ENCODE data around the gene CDYL2.
"Not testable (repeated sequence)": the region's sequence is repeated elsewhere in the genome, so short reads cannot be mapped to it uniquely, and the experiment has no call there.

CDYL2 gene

DNA sequence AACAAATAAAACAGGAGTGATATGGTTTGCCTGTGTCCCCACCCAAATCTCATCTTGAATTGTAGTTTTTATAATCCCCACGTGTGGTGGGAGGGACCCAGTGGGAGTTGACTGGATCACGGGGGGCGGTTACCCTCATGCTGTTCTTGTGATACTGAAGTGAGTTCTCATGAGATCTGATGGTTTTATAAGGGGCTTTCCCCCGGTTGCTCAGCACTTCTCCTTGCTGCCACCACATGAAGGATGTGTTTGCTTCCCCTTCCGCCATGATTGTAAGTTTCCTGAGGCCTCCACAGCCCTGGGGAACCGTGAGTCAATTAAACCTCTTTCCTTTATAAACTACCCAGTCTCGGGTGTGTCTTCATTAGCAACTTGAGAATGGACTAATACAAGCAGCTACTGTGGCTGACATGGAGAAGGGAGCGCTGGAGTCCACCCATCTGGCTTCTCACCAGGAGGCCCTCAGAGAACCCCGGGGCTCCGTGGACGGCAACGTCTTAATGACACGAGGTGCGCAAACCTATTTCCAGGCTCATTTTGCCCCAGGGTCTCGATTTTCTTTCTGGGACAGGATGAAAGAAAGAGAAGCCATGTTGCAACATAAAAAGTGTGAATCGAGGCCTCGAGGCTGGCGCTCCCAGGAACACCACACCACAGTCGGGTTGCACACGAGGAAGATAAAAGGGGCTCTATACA, 134.1 kb downstream of the CDYL2 start:
- DNase-seq (ENCODE audit: low read depth) = no peak

GRCh38 chr16:80669673-80670072, 134.7 kb downstream of the CDYL2 start:
- DNase-seq (ENCODE audit: low read depth) = no peak

DNA sequence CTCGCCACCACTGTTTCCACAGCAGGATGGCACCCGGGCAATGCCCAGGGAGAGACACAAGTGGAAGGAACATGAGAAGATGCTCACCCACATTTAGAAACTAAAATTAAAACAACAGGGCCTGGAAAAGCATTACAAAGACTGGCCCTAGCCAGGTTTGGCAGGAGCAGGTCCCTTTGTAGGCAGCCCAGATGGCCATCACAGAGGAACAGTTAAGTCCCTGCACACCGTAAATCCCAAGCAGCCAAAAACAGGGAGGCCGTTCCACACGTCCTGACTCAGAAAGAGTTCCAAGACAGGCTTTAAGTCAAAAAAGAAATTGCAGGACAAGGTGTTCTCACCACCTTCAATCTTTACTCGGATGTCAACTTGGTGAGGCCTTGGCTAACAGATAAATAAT, 136.5 kb downstream of the CDYL2 start:
- no peak for DNase-seq (ENCODE audit: low read depth)

DNA sequence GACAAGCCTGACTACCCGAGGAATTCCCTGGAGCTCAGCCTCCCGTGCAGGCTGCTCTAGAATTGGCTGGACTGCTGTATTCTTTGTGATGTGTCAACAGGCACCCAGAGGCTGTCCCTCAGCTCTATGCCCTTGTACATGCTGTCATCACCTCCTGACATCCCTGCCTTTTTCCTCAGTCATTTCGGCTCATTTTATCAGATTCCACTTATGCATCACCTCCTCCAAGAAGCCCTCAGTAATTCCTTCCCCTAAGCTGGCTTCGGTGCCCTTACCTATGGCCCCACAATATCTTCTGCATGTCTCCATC, 137.2 kb downstream of the CDYL2 start:
- DNase-seq (ENCODE audit: low read depth) = no peak

- DNase-seq (ENCODE audit: low read depth) = no peak
Observed at GRCh38 chr16:80666378-80667250, 137.8 kb downstream of the CDYL2 start.

DNA sequence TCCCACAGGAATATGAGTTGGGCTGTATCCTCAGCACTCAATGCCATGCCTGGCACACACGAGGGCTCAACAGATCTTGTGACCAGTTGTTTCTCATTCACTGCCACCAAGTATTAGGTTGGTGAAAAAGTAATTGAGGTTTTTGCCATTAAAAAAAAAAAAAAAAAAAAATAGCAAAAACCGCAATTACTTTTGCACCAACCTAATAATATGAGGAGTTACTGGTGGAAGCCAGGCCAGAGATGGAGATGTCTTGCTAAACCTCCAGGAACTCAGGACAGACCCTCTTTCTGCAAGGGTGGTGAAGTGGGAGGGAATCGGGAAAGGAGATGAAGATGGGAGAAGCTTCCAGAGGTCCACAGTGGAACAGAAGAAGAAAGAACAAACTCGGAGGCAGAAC, 139.0 kb downstream of the CDYL2 start:
- no peak for DNase-seq (ENCODE audit: low read depth)

GRCh38 chr16:80664786-80665185, 139.6 kb downstream of the CDYL2 start:
- no peak for DNase-seq (ENCODE audit: low read depth)

GRCh38 chr16:80664226-80664625, 140.2 kb downstream of the CDYL2 start:
- DNase-seq (ENCODE audit: low read depth) = no peak

GRCh38 chr16:80663078-80663477, 141.3 kb downstream of the CDYL2 start:
- no peak for DNase-seq (ENCODE audit: low read depth)

- DNase-seq (ENCODE audit: low read depth) = no peak
Observed at GRCh38 chr16:80659865-80660264, 144.5 kb downstream of the CDYL2 start.

- no peak for DNase-seq (ENCODE audit: low read depth)
Observed at GRCh38 chr16:80656711-80657150, 147.7 kb downstream of the CDYL2 start.

DNA sequence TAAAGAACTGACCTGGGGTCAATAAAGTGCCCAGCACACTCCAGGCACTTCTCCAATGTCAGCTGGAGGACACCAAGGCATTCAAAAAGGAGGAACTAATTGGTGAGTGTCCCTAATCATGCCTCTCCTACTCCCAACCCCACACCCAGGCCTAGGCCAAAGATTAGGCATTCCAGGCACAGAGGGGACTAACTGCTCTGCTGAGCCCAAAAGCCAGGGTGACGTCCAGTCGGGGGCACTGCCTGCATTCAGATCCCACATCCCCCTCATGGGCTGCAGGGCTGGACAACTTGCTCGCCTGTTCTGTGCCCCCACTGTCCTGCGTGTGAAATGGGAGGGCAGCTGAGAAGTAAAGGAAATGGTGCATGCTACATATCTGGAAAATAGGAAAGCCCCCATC, 148.2 kb downstream of the CDYL2 start:
- DNase-seq (ENCODE audit: low read depth) = no peak

GRCh38 chr16:80655751-80656150, 148.6 kb downstream of the CDYL2 start:
- no peak for DNase-seq (ENCODE audit: low read depth)

DNA sequence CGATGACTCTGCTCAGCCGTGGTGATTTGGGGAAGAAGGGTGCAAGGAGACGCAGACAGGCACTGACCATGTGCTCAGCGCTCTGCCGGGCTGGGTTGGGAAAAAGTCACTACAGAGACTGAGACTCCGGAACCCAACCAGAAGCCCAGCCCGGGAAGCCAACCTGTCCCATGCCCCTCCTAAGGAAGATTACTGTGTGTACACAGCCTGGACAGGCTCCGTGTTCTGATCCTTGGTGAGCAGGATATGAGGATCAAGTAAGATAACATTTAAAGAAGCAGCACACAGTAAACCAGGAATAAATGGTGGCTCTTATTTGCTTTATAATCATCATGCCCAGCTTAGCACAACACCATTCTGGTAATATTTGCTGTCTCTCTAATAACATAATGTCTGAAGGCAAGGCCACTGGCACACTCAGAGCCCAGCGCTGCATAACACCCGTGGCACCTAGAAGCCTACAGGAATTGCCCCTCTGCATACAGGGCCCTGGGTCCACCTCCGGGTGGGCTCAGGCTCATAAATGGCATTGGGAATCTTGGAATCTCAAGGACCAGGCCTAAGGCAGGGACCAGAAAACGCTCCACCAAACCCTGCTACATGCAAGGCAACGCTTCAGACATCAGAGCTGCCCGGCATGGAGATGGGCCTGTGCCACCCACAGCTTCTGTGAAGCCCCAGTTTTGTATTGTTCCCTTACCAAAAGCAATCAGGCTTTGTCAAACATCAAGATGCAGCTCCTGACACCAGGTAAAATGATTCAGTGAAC, 150.1 kb downstream of the CDYL2 start:
- no peak for DNase-seq (ENCODE audit: low read depth)

DNA sequence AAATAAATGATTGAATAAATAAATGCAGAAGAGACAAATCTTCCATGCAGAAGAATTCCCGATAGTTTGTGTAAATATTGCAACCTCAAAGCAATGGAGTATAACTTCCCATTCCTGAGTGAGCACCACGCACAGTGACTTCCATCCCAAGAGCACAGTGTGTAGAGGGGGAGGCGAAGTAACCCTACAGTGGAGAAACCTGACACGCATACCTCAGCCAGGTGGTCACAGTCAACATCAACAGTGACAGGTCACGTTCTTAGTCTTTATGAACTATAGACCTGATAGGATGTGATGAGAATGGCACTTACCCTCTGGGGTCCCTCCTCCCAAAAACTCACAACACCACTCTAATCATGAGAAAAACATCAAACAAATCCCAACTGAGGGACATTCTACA, 152.0 kb downstream of the CDYL2 start:
- DNase-seq (ENCODE audit: low read depth) = no peak

DNA sequence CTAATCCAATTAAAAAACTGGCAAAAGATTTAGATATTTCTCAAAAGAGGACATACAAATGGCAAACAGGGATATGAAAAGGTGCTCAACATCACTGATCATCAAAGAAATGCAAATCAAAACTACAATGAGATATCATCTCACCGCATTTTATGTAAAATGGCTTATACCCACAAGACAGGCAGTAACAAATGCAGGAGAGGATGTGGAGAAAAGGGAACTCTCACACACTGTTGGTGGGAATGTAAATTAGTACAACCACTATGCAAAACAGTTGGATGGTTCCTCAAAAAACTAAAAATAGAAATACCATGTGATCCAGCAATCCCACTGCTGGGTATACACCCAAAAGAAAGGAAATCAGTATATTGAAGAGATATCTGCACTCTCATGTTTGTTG, 154.1 kb downstream of the CDYL2 start:
- DNase-seq (ENCODE audit: low read depth) = not testable (repeated sequence)

GRCh38 chr16:80640316-80640715, 164.1 kb downstream of the CDYL2 start:
- DNase-seq (ENCODE audit: low read depth) = no peak

DNA sequence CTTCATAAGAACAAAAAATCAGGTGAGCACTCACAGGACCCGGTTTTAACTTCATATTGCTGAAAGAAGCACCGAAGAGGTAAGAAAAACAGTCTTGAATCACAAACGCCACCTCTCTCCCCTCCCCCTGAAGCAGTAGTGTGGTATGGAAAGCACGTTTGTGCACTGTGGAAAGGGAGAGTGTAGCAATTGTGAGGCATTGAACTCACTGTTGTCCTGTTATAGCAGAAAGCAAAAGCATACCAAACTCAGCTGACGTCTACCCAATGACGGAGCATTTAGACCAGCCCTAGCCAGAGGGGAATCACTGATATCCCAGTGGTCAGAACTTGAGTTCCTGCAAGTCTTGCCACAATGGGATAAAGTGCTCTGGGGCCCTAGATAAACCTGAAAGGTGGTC, 164.8 kb downstream of the CDYL2 start:
- DNase-seq (ENCODE audit: low read depth) = no peak

GRCh38 chr16:80637621-80638020, 166.8 kb downstream of the CDYL2 start:
- DNase-seq (ENCODE audit: low read depth) = no peak

DNA sequence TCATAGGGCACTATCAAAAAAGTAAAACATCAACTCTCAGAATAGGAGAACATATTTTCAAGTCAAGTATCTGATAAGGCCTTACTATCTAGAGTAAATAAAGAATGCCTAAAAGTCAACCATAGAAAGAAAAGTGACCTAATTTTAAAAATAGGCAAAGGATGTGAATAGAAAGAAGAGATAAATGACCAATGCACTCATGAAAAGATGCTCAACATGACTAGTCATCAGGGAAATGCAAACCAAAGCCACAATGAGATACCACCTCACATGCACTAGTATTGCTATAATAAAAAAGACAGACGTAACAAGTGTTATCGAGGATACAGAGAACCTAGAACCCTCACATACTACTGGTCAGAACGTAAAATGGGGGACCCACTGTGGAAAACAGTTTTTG, 172.8 kb downstream of the CDYL2 start:
- DNase-seq (ENCODE audit: low read depth) = peak; percentile 50

DNA sequence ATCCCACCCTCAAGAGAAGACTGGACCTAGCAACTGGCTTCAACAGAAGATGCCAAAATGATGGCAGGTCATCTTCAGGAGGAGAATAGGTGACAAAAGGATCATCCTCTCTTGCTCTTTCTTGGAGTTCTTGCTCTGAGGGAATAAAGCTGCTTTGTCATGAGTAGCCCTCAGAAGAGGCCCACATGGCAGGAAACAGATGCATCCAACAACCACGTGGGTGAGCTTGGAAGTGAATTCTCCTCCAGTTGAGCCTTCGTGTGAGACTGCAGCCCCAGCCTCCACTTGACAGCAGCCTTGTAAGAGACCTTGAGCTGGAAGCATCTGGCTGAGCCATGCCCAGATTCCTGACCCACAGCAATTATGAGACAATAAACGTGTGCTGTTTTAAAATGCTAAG, 176.1 kb downstream of the CDYL2 start:
- no peak for DNase-seq (ENCODE audit: low read depth)

DNA sequence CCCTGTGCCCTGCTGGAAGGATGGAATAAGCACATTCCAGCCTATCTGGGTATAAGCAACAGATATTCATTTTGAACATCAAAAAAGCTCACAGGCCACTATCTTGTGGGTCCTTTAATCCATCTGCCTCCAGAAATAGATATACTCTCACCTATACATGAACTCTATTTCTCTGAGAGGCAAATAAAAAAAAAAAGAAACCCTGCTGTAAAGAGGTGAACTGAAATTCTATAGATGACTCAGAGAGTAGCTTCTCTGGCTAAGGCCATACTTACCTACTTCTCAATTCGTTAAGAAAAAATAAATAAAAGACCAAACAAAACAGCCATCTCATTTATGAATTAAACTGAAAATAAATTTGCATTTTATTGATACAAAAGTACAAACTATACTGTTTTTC, 177.3 kb downstream of the CDYL2 start:
- DNase-seq (ENCODE audit: low read depth) = no peak

DNA sequence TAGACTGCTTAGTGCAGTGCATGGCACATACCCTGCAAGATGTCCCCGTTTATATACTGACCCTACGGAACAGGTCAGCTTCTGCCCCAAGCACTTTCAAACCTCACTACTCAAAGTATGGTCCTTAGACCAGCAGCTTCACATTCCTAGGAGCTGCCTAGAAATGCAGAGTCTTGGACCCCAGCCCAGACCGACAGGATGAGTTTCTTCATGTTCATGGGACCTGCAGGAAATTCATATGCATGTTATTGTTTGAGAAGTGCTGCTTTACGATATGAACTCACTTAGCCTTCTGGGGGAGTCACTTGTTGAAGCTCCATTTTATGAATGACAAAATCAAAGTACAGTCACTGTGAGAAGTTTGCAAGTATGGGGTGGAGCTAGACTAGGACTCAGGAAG, 181.0 kb downstream of the CDYL2 start:
- no peak for DNase-seq (ENCODE audit: low read depth)

All from amniotic epithelial cell (primary cell).